Stimulated activated CD4-positive, alpha-beta T cell treated with anti-CD3 and anti-CD28 coated beads, Interleukin-4, amount 100 ng/mL, for 1 hour (primary cell): ENCODE data around the gene PYGM.
A peak's percentile ranks its signal among the peaks of the same experiment; 100 is the strongest.

Experiments
- DNase-seq: peaks from one replicate; pipeline ENCODE4 v3.0.0-alpha.2; 2020

The PYGM gene

DNA sequence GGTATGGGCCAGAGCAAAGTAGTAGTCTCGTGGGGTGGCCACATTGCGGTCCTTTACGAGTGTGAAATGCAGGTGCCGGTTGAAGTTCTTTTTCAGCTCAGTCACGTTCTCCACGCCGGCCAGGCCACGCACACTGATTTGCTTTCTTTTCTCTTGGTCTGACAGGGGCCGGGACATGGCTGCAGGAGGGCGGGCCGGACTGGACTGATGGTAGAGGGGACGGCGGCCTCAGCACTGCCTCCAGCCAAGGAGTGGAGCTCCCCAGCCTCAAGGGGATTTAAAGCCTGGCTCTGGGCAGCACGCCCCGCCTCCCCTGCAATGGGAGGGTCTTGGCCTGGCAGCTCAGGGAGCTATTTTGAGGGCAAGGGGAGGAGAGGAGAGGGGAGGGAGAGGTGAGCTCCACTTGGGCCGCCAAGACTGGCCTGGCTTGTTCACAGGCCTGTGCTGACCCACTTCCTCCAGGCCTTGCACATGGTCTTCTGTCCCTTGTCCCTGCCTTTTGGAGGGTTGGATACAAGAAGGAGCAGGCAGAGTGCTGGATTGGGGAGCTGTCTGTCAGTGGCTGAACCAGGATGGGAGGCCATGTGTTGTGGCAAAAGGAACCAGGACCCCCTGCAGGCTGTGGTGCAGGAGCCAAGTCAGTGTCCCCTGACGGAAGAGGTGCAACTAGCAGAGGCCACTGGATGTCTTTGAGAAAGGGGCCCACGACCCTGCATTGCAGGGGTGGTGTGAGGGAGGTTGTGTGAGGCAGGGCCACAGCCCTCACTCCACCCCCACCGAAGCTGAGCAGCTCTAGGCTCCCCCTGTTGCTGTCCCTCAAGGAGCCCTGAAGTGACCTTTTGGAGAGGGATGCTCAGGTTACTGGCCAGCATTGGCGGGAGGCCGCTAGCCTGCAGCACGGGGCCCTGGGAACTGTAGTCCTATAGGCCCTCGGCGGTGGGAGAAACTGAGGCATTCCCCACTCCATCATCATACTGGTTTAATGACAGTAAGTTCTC is at the start of gene PYGM:
Gene PYGM (minus strand): TSS at position 253 of the 998 bp plus-strand sequence. CDS start 76 bp downstream, at position 177.
- DNase-seq, result no peak

DNA sequence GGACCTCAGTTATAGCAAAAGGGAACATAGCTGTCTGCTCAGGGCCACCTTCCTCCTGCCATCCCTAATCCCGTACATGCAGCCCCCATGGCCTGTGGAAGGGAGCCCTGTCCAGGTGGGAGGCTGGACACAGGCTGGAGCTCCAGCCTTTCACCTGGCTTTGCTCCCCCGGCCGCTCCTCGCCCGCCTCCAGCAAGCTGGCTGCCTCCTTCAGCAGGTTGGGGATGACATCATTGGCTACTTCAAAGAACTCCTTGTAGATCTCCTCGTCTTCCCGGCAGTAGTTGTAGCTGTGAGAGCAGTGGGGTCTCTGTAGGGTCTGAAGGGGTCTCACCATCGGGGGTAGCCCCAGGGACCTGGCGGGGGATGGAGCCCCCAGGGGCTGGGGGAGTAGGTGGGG is 45.7 kb upstream of the PYGM start:
- DNase-seq, result no peak

DNA sequence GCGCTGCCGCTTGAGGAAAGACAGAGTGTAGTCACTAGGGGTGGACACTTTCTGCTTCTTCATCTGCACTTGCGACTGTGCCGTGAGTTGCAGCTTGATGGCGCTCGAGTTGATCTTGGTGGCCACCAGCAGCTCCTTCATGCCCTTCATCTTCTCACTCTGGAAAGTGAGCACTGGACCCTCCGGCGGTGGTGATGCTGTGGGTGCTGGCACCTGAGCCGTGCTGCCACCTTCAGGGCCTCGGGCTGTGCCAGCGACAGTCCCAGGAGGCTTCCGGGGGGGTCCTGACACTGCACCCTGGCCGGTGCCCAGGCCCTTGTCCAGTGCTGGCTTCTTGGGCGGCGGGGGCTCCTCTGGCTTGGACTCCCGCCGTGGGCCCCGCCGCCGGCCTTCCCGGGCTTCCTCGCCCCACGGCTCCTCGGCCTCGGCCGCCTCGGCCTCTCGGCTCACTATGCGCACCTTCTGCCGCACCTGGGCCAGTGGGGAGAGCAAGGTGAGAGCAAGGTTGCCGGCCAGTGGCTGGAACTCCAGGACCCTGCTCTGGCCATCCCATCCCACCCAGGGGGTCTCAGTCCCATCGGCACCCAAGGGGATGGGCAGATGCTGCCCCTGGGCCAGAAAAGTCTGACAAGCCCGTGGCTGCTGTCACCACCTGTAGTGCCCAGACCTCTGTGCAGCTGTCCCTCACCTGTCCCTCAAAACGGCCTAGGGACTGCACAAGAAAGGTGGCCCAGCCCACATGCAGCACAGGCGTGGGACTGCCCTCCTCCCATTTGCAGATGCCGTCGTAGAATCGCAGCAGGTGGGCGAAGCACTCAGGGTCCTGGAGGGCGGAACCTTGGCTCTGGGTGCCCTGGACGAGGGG is 44.8 kb upstream of the PYGM start:
- no peak for DNase-seq

DNA sequence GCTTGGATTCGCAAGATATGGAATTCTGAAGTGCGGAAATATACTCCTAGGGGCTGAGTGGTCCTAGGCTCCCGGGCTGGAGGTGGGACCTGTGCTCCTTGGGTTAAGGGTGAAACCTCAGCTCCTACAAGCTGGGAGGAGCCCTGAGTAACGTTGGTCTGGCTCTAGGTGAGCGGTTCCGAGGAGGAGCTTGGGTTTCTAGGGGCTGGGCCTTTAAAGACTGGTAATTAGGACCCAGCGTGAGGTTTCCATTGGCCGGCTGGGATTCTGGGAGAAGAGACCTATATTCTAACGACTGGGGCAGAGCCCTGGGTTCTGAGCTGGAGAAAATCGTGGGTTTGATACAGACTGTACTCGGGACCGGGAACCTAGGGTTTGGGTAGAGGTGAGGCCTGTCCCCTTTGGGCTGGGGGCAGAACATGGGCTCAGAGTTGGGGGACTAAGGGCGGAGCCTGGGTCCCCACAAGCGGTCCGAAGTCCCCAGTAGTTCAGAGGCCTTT is 44.1 kb upstream of the PYGM start:
- no peak for DNase-seq

DNA sequence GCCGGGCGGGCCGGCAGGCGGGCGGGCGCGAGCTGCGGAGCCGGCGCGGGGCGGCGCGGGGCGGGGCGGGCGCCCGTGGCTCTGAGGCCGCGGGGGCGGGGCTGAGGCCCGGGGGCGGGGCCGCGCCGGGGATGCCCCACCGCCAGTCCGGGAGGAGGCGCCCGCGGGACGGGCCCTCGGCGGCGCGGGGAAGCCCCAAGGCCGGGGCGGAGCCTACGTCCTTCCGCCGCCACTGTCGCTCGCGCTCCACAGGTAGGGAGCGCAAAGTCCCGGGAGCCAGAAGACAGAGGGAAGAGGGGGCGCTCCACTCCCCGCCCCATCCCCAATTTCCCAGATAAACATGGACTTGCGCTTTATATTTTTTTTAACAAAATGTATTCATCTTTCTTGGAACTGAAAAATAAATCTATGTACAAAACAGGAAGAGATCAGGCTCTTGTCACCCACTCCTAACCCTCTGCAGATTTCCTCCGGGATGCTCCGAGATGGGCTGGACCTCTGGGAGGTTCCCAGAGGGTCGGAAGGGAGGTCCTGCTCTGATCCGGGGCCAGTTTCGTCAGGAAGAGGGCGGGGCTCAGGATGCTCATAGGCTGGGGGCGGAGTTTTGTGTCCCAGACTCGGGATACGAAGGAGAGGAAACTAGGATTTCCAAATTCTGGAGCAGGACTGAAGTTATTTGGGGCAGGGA is 43.5 kb upstream of the PYGM start, which contains the start of gene MAP4K2:
Gene MAP4K2 (minus strand): TSS at position 57 of the 688 bp plus-strand sequence. CDS start 65 bp downstream, outside the sequence.
- DNase-seq, result peak; percentile 87

DNA sequence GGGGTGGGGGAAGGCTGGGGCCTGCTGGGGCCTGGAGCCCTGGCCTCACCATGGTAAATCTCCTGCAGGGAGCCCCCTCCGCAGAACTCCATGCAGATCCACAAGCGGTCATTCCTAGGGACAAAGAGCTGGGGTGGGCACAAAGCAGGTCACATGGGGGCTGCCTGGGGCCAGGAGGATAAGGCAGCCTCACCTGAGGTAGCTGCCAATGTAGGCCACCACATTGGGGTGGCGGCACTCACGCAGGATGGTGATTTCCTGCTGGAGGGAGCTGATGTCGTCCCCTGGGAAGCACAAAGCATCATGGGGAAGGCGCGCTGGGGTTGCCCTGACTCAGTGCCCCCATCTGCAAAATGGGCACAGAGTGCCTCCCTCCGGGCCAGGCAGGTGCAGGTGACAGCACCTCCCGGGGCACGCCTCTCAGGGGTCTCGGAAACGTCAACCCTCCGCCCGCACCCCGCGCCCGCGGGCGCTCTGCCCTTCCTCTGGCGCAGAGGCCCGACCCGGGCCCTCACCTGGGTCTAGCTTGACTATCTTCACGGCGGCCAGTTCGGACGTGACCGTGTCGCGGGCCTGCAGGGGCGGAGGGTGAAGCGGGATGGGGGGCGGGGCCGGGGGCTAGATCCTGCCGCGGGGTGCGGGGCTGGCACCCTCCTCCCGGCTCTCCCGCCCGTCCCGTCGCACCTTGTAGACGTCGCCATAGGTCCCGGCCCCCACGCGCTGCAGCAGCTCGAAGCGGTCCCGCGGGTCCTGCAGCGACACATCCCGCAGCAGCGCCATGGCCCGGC is 42.8 kb upstream of the PYGM start:
- peak; percentile 42 for DNase-seq

DNA sequence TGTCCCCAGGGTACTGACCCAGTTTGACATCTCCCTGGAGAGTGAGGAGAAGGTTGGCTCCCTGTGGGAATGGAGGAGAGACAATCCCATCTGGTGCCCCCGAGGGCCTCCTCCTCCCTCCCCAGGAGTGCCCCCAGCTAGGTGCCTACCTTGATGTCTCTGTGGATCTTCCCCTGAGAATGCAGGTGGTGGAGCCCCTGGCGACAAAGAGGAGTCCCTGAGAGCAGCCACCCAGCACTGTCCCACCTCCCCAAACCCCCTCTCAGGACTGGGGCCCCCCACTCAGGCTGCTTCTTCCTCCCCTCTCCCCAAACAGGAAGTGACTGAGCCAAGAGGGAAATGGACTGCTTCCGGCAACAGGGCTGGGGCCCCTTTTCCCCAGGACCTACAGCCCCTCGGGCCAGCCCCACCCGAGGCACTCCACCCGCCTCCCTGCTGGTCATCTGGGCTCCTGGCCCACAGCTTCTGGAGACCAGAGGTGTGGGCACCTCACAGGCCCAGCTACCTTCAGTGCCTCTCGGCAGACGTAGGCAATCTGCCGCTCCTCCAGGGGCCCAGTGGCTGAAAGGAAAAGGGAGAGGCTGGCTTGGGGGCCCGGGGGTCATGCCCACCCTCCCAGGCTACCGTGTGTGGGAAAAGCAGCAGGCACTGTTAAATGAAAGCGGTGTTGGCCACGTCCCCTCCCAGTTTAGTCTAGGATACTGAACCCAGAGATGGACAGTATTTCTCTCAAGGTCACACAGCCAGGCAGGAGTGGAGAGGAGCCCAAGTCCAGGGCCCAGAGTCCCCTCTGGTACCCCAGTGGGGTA is 42.0 kb upstream of the PYGM start:
- no peak for DNase-seq

DNA sequence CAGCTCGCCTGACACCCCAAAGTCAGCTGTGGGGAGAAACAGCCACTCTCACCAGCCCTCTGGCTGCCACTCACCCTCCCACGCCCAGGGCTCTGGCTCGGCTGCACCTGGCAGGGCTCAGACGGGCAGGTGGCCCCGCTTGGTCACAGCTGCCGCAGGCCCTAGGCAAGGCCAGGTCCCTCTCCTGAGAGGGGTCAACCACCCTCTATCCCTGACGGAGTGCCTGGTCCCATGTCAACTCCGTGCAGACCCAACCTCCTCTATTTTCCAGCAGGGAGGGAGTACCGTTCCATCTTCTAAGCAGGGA is 41.3 kb upstream of the PYGM start:
- DNase-seq, result no peak

DNA sequence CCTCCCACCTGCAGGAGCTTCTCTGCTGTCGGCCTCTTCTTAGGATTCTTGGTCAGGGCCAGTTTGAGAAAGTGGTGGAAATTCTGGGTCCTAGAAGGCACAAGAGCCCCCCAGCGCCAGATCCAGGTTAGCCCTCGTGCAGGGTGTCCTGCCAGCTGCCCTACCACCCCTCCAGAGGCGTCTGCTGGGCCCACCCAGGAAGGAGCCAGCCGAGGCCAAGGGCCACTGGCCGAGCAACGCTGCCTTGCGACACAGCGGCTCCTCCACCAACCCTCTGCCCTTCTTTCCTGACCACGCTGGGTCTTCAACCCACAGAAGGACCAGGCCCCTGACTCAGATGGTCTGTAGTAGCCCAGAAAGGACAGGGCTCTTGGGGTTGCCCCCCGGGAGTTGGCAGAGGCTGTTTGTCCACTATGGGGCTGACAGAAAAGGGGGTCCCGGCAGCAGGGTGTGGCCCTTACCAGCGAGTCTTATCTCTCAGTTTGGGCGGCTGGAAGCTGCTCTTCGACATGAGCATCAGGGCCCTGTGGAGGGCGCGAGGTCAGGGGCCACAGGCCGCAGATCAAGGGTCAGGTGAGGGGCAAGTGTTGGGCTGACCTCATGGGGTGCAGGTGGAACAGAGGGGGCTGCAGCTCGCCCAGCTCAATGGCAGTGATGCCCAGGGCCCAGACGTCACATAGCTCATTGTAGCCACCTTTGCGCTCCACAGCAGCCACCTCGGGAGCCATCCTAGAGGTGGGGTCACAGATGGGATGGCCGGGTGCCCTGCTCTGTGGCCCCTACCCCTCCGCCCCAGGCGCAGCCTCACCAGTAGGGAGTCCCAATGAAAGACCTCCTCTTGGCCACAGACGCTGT is 40.8 kb upstream of the PYGM start:
- DNase-seq, result no peak

DNA sequence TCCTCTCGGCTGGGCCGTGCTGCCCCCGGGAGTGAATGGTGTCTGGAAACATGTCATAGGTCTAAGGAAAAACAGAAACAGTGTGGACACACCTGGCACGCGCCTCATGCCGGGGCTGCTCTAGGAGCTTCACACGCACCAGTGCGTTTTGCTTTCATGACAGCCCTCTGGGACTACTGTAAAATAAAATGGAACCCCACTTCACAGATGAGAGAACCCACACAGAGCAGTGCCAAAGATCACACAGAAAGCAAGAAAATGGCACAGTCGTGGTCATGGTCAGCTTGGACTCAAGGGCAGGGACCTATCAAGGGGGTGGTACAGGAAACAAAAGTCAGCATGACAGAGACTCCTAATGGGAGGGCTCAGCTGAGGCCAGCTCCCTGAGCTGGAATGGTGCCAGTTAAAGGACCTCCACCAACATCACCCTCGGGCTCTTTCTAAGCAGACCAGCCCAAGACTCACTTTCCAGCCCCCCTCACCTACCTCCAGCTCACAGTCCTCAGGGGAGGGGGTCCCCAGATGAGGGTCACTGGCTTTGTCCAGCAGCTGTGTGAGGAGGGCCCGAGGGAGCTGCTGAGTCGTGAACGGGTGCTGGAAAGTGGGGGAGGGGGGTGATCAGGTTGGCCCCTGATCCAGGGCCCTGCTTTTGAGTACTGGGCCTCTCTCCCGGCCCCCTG is 40.0 kb upstream of the PYGM start:
- no peak for DNase-seq

DNA sequence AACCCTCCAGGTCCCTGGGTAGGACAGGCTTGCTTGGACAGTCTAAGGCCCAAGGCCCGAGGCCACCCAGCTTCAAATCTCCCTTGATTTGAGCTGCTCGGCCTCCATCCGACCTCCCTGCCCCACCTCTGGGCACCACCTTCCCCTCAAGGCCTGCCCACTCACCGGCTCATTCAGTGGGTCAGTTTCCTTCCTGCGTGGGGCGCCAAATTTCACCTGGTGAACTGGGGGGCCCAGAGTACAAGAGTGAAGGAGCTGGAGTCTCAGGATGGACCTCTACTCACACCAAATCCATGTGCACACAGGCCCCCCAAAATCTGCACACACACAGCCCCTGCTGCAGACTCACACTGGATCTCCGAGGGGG is 39.5 kb upstream of the PYGM start:
- no peak for DNase-seq

DNA sequence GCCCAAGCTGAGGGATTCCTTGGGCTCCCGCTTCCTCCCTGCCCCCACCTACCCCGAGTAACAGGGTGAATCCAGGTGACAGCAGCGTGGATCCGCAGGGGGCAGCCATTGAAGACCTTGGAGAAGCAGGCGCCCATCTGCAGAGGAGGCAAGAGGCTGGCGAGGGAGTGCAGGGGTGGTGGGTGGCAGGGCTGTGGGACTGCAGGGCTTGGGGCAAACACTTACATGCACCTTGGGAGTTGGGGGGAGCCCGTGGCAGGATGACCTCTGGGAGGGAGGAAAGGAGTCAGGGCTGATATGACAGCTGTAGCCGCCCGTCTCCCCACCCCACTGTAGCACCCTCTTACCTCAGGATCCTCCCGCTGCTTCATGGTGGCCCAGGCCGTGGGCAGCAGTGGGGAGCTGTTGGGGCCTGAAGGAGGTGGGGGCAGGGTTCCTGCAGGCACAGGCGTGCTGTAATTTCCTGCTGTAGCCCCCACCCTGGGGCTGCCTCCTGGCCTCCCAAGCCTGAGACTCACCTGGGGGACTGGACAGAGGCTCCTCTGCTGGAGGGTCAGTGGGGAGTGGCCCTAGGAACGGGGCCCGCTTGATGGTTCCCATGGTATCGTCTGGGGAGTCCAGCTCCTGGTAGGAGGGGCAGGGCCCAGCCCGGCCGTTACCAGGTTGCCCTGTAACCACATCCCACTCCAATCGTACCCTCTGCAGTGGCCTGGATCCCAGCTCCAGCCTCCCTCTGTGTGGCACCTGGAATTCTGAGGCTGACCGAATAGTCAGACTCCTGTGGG is 37.2 kb upstream of the PYGM start:
- no peak for DNase-seq

DNA sequence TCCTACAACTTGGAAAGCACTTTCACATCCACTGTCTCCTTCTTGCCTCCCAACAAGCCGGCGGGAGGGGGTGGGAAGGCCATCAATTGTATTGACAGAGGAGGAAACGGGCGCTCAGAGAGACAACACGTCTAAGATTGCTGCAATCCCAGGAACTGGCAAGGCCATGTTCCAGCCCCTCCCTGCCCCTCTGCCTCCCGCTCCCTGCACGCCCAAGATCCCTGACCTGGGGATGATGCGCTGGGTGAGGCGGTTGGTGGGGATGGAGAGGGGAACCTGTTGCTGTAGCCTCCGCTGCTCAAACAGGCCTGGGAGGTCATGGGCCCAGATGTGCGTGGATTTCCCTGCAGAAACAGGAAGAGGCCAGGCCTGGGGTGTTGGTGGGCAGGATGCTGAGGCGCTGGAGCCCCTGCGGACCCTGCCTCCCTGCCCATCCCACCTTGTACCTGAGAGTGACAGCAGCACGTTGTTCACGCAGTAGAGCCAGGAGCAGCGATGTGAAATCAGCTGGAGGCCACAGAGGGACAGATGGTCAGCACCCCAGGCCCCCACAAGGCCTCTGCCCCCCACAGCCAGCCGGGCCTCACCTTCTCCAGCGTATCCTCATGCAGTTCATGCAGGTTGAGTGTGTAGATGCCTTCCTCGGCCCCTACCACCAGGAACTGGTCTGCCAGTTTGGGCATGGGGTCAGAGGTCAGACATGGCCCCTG is 36.4 kb upstream of the PYGM start:
- no peak for DNase-seq

DNA sequence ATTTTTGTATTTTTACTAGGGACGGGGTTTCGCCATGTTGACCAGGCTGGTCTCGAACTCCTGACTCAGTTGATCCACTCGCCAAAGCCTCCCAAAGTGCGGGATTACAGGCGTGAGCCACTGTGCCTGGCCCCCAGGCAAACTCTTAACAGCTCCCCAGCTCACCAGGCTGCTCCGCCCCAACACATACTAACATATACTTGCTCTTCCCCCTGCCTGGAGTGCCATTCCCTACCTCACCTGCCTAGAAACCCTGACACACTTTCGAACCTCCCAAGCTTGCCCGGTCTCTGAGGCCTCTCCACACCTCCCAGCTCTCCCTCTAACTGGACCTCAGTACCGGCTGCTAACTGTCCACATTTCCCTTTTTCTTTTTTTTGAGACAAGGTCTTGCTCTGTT is 34.8 kb upstream of the PYGM start:
- DNase-seq, result no peak

DNA sequence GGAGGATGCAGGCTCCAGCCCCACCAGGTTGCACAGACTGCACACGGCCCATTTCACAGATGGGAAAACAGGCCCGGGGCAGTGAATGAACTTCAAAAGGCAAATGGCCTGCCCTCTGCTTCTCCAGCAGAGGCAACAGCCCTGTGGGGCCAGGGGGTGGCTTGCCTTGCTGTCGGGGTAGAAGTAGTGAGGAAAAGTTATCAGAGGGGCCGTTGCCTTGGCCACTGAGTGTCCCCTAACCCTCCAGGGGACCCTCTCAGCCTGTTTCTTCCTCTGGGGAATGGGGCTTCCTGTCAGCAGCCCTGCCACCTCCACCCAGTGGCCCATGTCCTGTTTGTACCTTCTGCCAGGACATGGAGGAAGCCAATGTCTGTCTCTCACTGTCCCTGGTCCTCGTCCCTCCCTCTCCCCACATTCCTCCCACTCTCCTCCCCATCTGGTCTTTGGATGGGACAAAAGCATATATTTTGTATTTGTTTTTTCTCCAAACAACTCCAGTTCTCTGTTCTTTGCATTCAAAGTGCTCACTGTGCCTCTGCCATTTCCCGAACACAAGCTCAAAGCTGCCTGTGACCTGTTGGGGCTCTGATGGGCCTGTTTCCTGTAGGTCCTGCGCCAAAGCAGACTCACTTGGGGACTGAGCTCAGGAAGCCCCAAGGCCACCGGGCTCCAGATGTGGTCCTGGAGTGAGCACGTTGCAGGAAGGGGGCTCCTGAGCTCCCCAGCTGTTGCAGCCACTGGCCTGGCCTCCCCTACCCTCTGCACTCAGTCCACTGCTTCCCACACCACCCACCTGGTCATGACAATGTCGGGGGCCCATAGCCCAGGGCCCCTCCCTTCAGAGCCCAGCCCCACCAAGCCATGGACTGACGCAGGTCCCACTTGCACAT is 33.7 kb upstream of the PYGM start:
- no peak for DNase-seq

DNA sequence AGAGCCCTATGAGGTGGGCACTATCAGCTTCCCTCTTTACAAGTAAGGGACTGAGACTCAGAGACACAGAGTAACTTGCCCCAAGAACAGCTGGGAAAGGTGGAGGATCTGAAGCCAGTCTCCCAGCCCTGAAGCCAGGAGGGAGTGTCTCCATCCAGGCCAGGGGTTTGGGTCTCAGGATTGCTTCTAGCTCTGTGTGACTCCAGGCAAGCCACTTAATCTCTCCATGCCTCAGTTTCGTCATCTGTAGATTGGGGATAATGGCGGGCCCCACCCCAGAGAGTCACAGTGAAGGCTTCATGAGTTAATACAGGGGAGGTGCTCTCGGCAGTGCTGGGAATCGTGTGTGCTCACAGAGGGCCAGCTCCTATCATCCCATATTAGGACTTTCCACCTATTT is 32.7 kb upstream of the PYGM start:
- DNase-seq, result no peak

DNA sequence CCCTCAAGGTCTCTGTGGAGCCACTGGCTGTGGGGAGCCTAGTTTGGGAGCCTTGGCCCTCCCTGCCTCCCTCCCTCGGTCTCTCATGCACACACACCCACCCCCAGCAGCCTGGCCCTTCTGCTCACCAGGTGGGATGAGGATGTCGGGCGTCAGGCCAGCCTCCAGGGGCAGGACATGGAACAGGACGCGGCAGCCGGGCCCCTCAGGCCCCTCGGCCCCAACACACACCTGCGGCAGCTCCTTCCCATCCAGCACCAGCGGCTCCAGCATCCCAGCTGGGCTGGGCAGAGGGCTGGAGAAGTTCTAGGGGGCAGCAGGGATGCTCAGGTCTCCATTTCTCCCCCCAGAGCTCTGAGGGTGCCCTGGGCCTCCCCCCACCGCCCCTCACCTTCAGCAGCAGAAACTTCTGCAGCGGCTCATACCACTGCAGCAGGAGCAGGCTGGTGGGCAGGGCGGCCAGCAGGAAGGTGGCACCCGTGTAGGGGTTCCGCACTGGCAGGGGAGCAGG is 32.1 kb upstream of the PYGM start:
- no peak for DNase-seq
